ENCODE data around the gene HS3ST3A1.
"Not testable (repeated sequence)": the region's sequence is repeated elsewhere in the genome, so short reads cannot be mapped to it uniquely, and the experiment has no call there.

HS3ST3A1 gene

DNA sequence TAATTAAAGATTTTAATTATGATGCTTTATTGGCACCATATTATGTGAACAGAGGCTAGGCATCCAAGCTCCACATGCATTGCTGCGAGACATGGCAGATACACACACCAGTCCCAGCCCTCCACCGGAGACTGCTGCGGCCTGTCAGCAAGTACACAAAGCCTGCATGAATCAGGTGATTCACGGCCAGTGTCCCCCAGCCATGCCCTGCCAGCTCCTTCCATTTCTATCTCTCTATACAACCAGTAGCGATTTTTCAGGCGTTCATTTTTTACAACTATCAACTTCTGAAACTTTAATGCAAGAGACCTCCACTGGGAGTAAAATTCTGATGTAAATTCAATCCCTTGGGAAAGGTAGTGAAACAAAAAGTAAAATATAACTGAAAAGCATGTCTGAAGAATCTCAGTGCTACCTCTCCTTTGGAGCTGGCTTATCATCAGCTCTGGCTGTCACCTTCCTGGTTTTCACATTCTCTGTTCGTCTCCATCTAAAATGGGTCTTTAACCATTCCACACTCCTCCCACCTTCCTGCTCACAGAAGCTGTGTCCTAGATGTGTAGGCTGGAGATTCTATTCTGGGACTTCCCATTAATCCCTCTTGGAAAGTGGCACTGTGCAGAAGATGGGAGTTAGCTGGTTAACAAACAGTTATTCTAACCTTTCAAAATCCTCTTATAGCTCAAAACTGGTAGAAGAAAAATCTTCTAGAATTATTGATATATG is 32.2 kb downstream of the HS3ST3A1 start:
- DNase-seq = no peak

DNA sequence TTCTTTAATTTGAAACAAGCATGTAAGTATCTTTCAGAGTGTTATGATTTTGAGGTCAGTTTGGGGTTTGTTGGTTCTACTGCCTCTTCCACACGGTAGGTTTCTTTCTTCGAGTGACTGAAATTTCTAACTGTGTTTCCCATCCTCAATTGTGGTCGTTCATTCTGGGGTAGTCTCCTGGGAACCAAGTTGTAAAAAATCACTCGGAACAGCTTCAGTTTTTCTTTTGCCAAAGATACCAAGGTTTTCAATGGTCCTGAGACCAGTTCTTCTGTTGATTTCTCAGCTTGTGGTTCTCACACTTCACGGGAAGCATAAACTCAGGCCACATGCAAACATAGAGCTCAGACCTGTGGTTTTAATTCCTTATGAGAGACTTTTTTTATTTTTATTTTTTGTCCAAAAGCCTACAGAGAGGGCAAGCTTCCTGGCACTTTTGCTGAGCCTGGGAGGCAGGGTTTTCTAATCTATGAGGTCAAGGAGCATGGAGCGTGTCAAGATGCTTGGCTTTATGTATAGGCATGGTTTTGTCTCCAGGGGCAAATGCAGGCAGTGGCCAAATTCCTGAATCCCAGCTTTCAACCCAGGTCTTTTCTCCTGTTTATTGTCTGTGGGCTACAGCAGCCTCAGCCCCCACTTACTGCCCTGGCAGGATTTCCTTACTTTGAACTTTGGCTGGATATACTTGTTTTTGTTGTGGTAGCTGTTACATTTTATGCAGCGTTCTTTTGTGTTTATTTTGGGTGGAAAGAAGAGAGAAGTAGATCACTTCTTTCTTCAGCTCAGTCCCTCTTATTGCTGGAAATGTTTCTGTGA is 32.9 kb downstream of the HS3ST3A1 start:
- no peak for DNase-seq

GRCh38 chr17:13563866-13564265 is 37.9 kb downstream of the HS3ST3A1 start:
- no peak for DNase-seq

- DNase-seq = no peak
Observed at GRCh38 chr17:13562271-13562800, 39.4 kb downstream of the HS3ST3A1 start.

DNA sequence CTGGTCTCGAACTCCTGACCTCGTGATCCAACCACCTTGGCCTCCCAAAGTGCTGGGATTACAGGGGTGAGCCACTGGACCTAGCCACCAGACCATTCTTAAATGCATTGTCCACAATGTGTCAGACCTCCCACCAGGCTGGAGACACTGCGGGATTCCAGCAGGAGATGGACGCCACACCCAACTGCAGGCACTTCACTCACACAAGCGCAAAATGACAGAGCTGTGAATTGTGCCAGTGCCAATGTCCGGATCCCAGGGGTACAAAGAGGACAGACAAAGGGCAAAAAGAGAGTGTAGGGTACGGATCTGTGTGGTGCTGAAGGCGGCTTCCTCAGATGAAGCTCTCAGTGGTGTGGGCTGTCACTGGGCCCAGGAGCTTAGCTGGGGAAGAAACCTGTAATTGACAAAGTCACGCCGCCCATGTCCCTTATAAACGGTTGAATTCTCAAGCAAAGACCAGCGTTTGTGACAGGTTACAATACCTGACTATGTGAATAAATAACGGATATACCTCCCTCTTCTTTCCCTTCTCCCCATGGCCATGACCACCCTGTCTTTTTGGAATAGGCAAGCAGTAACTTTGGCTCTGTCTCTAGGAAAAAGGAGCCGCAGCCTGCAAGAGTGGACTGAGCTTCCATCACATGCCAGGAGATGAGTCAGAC is 40.0 kb downstream of the HS3ST3A1 start:
- no peak for DNase-seq

DNA sequence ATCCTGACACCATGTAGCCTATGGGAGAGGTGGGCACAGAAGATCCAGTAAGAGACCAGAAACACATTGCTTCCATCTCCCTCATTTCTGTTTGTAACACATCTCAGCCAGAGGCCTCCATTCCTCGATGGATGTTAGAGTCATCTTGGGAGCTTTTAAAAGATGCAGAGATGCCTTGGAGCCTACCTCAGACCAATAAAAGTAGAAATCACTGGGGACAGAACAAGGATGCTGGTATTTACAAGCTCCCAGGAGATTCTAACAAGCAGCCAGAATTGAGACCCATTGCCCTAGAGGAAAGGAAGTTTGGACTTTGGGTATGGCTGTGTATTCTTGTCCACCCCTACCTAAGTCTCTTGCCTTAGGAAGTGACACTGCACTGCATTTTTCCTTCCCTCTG is 40.8 kb downstream of the HS3ST3A1 start:
- no peak for DNase-seq

GRCh38 chr17:13558588-13558987 is 43.1 kb downstream of the HS3ST3A1 start:
- DNase-seq = no peak

DNA sequence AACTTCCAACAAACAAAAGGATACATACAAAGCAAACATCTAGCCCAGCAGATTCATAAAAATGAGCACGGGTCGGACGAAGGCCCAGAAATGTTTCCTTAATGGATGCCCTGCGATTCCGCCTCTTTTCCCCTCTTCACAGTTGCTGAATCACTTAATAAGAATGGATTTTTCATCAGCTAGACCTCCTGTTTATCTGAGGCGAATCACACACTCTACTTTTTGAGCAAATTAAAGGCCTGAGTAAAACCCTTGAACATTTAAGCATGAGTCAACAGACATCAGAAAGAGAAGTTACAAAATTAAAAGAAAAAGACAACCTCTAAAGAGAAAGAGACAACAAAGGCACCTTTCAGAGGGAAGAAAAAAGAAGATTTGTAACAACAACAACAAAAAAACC is 44.7 kb downstream of the HS3ST3A1 start:
- no peak for DNase-seq

- DNase-seq = no peak
Observed at GRCh38 chr17:13554231-13554630, 47.5 kb downstream of the HS3ST3A1 start.

- DNase-seq = no peak
Observed at GRCh38 chr17:13550291-13550690, 51.4 kb downstream of the HS3ST3A1 start.

GRCh38 chr17:13548576-13548975 is 53.2 kb downstream of the HS3ST3A1 start:
- DNase-seq = not testable (repeated sequence)

DNA sequence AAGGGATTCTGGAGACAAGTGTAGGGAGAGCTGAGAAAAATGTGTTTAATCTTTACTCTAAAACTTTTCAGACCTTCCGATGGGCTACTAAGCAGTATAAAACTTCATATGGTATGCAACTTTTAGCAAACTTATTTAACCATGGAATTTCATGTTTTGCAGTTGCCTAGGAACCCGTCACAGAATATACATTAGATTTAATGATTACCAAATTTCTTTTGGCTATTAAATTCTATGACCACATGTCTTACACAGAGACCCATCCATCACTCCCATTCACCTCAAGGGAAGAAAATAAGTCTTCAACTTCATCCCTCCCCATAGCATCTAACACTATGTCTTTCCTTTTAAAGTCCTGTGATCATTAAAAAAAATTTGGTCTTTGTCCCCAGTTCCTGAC is 54.9 kb downstream of the HS3ST3A1 start:
- no peak for DNase-seq

DNA sequence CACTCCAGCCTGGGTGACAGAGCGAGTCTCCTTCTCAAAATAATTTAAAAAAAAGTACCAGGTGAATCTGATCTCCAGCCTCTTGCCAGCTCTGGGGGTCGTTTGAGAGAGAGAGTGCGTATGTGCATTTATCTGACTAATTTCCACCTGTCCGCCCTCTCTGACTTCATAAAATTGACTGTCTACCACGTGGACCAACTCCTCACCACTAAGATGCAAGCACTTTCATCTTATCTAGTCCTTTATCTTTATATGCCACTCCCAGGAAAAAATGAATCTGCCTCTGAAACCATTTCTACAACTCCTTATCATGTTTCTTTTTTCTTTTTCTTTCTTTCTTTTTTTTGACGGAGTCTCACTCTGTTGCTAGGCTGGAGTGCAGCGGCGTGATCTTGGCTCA is 55.8 kb downstream of the HS3ST3A1 start:
- DNase-seq = no peak

- no peak for DNase-seq
Observed at GRCh38 chr17:13544765-13545164, 57.0 kb downstream of the HS3ST3A1 start.

GRCh38 chr17:13544292-13544691 is 57.4 kb downstream of the HS3ST3A1 start:
- DNase-seq = no peak

DNA sequence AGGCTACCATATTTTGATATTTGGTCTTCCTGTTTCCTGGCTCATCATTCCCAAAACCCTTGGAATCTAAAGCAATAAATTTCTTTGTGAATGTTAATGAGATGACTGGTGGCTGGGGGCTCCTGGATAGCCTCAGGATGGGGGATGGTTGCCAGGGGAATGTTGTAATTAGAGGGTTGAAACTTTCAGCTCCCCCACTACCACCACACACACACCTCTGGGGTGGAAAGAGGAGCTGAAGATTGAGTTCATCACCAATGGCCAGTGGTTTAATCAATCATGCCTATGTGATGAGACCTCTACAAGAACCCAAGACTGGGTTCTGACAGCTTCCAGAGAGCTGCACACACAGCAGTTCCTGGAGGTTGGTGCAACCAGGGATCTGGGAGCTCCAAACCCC is 59.1 kb downstream of the HS3ST3A1 start:
- no peak for DNase-seq

DNA sequence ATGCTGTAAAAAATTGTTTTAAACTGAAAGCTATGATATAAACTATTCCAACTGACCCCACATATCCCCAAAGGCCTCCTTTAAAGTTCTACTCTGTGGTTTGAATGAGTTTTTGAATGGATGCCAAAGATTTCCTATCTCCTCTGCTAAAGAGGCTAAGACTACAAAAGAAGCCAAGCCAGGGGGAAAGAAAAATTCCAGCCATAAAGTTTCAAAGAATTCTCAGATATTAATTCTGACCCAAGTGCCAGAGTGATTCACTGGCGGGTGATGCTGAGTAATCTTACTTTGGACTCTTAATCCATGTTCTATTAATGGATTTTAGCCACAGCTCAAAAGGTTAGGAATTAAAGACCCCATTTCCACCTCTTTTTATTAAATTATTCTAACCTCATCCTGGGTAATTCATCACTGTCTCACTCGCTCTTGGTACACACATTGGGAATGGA is 60.7 kb downstream of the HS3ST3A1 start:
- no peak for DNase-seq

GRCh38 chr17:13540546-13540945 is 61.2 kb downstream of the HS3ST3A1 start:
- no peak for DNase-seq

DNA sequence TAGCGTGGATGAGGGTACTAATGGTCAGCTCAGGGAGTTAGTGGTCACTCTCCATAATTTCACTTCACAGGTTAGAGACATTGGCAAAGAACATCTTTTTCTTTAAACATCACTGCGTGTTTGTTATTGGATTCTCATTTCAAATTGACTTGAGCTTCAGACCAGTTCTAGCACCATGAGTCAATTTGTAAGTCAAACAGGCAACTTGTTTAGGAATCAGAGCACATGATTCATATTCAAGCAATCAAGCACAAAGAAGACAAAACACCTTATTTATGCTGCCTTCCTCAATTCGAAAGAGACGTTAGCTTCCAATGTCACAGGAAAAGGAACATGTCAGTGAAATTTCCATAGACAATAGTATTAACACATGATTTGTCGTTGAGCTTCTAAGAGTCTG is 62.3 kb downstream of the HS3ST3A1 start:
- DNase-seq = no peak

- no peak for DNase-seq
Observed at GRCh38 chr17:13538841-13539411, 62.8 kb downstream of the HS3ST3A1 start.

- DNase-seq = no peak
Observed at GRCh38 chr17:13537871-13538643, 63.7 kb downstream of the HS3ST3A1 start.

DNA sequence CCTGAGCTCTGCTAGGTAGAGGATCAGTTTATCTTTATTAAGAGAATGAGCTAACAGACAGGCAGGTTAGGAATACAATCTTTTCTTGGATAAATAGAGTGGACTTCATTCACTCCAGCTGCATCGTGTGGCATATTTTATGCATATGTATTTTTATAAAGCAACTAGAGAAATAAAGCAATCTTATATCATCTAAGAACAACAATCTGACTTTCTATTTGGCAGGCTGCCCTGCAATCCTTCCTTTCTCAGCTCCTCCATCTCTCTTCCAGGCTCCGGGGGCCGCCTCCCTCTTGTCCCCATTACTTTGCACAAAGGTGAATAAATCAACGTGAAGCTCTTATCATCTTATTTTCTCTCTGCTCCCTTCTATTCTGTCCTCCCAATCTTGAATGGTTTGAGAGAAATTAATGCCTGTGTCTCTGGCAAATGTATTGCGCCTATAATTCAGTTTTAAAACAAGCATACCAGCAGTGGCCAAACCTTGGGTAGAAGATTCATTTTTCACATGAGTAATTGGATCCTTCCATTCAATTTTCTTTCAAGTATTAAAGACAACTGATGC is 64.5 kb downstream of the HS3ST3A1 start:
- DNase-seq = no peak
